Measurements from ENCODE around the gene SPC24.

Gene SPC24

DNA sequence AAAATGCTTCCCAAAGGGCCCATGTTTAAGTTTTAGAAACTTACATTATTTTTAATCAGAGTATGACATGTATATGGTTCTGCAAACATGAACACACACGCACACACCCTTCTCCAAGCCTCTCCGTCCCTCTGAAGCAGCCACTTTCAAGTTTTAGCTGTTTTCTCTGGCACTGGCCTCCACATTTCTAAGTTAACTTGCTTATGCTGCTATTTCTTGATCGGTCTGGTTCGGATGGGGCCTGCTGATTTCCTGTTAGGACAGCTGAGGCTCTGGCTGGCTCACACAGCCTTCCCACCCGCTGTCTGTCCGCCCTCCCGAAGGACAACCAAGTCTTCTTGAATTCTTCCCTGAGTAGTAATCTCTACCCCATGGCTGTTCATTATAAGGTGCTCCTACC lies 4.4 kb downstream of the SPC24 start:
- Histone ChIP-seq H3K36me3 (peaks cover 56% of the 10 kb centered on the region), H3K27ac (no peak overlapping the region), H3K4me3 (ENCODE audit: low read depth, low read length) (no peak overlapping the region), H3K27me3 (ENCODE audit: insufficient read depth, low read depth, severe bottlenecking) (no peaks in the 10 kb centered on the region), H3K9me3 (ENCODE audit: severe bottlenecking) (no peaks in the 10 kb centered on the region)
- TF ChIP-seq, protein P1, sequence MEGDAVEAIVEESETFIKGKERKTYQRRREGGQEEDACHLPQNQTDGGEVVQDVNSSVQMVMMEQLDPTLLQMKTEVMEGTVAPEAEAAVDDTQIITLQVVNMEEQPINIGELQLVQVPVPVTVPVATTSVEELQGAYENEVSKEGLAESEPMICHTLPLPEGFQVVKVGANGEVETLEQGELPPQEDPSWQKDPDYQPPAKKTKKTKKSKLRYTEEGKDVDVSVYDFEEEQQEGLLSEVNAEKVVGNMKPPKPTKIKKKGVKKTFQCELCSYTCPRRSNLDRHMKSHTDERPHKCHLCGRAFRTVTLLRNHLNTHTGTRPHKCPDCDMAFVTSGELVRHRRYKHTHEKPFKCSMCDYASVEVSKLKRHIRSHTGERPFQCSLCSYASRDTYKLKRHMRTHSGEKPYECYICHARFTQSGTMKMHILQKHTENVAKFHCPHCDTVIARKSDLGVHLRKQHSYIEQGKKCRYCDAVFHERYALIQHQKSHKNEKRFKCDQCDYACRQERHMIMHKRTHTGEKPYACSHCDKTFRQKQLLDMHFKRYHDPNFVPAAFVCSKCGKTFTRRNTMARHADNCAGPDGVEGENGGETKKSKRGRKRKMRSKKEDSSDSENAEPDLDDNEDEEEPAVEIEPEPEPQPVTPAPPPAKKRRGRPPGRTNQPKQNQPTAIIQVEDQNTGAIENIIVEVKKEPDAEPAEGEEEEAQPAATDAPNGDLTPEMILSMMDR (IDR thresholded peaks at IDR 0.05; ENCODE audit: low read depth, low read length), result no peak
- DNase-seq, result no peak

DNA sequence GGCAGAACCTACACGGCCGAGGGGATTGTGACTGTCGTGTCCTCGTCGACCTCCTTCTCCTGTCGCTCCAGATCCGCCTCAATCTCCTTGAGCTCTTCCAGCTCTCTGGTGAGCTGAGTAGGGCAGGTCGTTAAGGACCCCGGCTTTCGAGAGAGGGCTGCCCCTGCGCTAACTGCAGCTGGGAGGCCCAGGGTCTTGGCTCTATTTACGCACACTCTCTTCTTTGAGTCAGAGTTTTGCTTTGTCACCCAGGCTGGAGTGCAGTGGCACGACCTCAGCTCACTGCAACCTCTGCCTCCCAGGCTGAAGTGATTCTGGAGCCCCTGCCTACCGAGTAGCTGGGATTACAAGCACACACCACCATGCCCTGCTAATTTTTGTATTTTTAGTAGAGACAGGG lies 7.6 kb downstream of the SPC24 start:
- no peaks in the 10 kb centered on the region for H3K27me3 ChIP-seq (ENCODE audit: insufficient read depth, low read depth, severe bottlenecking)
- peaks cover 64% of the 10 kb centered on the region for H3K36me3 ChIP-seq
- no peak overlapping the region for H3K4me3 ChIP-seq (ENCODE audit: low read depth, low read length)
- TF ChIP-seq, protein P1 (IDR thresholded peaks at IDR 0.05; ENCODE audit: low read depth, low read length), result no peak
- no peaks in the 10 kb centered on the region for H3K9me3 ChIP-seq (ENCODE audit: severe bottlenecking)
- no peak overlapping the region for H3K27ac ChIP-seq
- no peak for DNase-seq

DNA sequence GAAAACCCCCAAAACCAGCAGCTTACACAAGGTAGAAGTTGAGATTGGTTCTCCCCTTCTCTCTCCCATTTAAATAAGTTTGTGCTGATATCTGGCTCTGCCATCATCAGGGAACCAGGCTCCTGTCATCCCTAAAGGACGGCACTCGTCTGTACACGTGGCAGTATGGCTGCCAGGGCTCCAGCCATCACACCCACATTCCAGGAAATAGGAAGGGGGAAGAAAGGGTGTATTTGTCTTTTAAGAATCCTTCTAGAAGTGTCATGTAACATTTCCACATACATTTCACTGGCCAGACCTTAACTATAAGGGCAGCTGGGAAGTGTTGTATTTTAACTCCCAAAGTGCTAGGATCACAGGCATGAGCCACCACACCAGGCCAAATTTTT lies 10.1 kb downstream of the SPC24 start:
- Histone ChIP-seq H3K27ac (no peak overlapping the region), H3K4me3 (ENCODE audit: low read depth, low read length) (no peak overlapping the region), H3K36me3 (peaks cover 49% of the 10 kb centered on the region), H3K27me3 (ENCODE audit: insufficient read depth, low read depth, severe bottlenecking) (no peaks in the 10 kb centered on the region), H3K9me3 (ENCODE audit: severe bottlenecking) (no peaks in the 10 kb centered on the region)
- TF ChIP-seq, protein P1 (IDR thresholded peaks at IDR 0.05; ENCODE audit: low read depth, low read length), result no peak
- no peak for DNase-seq

DNA sequence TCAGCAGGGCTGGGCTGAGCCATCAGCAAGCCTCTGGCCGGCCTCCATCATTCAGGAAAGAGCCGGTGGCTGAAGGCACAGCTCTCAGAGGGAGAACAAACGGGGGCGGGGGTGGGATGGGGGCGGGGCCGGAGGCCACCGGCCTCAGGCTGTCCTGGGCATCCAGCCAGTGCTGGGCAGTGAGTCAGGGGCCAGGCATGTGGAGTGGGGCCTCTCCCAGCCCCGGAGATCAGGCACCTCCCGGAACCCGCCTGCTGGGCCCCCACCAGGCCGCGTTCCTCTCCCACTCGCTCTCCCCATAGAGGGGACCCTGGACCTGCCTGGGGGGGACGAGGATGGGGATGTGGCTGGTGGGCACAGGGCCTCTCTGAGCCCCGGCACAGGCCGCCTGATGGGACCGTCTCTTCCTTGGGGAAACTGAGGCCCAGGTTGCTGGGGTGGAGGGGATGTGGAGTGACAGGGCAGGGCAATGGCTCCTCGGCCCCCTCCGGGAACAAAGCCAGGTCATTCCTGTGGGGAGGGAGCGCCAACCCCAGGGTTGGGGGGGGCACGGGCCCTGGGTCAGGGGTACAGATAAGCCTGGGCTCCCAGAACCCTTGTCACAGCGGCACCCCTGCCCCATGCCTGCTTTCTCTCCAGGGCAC lies 12.9 kb downstream of the SPC24 start:
- Histone ChIP-seq H3K27ac (no peak overlapping the region), H3K36me3 (peaks cover 31% of the 10 kb centered on the region), H3K27me3 (ENCODE audit: insufficient read depth, low read depth, severe bottlenecking) (no peaks in the 10 kb centered on the region), H3K9me3 (ENCODE audit: severe bottlenecking) (no peaks in the 10 kb centered on the region), H3K4me3 (ENCODE audit: low read depth, low read length) (no peak overlapping the region)
- TF ChIP-seq, protein P1 (IDR thresholded peaks at IDR 0.05; ENCODE audit: low read depth, low read length), result no peak
- DNase-seq, result no peak

DNA sequence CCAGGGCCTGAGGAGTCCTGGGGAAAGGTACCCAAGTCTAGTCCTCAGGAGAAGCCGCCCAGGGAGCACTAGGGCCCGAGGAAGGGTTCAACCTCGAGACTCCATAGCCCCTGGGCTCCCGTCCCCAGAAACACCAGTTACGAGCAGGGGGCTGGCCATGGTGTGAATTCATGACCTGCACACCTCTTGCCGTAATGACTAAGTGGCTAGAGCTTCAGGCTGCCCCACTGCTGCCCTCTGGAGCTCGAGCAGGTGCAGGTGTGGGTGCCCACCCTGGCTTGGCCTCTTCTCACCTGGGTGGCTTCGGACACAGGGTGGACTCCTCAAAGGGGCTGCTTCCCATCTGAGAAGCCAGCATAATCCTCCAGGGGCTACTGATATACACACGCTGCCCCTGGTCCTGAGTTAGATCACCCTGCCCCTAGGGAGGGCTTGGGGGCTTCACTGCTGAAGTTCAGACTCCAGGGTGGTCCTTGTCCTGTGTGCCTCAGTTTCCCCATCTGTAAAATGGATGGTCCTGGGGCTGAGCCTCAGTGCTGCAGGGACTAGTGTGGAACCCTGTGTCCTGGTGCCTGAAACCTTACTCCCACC lies 13.6 kb downstream of the SPC24 start:
- Histone ChIP-seq H3K36me3 (peaks cover 25% of the 10 kb centered on the region), H3K27ac (peak overlapping the region; percentile 13; the same call in 1 of the 2 replicates)
- no peak for DNase-seq

More for the DNA sequence above, 13.6 kb downstream of the SPC24 start:
- H3K4me3 ChIP-seq (ENCODE audit: low read depth, low read length), result no peak overlapping the region
- TF ChIP-seq, protein P1 (IDR thresholded peaks at IDR 0.05; ENCODE audit: low read depth, low read length), result peak; percentile 23; the same call in 1 of the 2 replicates
- H3K27me3 ChIP-seq (ENCODE audit: insufficient read depth, low read depth, severe bottlenecking), result no peaks in the 10 kb centered on the region
- H3K9me3 ChIP-seq (ENCODE audit: severe bottlenecking), result no peaks in the 10 kb centered on the region
